Measurements from ENCODE around the gene SLC25A39. TPM values are rescaled to one million over a fixed set of nuclear protein-coding genes. Genes with fewer than 3 reads are reported as not detected.

SLC25A39 gene
- total and polyA plus RNA-seq, 8 donors = 50.7 to 155 (median 68.2) TPM

DNA sequence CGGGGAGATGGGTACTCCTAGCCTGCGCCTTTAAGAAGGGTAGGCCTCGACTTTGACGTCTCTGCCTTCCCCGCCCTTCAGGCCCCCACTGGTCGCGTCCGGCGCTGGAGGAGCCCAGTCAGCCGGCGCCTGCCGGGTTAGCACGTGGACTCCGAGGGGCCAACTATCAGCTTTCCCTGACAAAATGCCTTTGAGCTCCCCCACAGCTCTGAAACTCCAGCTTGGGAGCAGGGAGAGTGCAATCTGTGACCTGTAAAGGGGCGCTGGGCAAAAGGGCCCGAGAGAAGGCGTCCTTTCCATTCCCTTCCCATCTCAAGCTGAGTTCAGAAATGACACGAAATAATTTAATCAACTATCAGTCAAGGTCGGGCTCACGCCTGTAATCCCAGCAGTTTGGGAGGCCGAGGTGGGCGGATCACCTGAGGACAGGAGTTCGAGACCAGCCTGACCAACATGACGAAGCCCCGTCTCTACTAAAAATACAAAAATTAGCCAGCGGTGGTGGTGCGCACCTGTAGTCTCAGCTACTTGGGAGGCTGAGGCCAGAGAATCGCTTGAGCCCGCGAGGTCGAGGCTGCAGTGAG is 2.3 kb upstream of the SLC25A39 start:
- no peaks in the 10 kb centered on the region for H3K27me3 ChIP-seq

DNA sequence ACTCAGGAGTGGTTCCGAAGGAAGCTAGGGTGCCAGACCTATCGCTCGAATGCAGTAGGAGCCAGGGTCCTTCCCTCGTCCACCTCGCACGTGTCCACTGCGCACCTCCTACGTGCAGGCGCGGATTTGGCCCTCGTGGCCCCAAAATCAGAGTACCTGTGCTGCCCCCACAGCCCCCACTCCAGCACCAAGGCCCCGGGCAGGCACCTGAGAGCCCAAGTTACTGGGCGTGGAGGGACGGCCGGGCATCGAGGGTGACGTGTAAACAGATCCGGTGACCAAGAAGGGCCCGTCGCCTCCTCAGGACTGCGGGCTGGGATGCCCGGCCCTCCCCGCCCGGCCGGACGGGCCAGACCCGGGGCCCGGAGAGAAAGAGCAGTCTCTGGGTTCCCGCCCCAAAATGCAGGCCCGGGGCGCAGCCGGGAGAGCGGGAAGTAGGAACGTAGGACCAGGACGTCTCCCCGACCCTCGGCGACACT is 492 bp downstream of the SLC25A39 start:
- WGBS, 2 donors = 1% methylated on average over 26 to 38 of the region's 38 CpGs
- peaks cover 0 to 8% (median 6%) of the 10 kb centered on the region in 3 donors for H3K4me1 ChIP-seq
- H3K4me3 ChIP-seq = peak overlapping the region; percentile 76 to 100 (median 89)
- no peak for FAIRE-seq
- no peaks in the 10 kb centered on the region for H3K27me3 ChIP-seq
- H3K9me3 ChIP-seq = no peaks in the 10 kb centered on the region
- intact Hi-C loops (cut with DNase I) = loop anchor here in 2 of 3 donors (5.0 to 10.0 kb wide), 2 partner anchors 109 to 112 kb away; partner anchors contain the start of gene UBTF (in 1 of the 2)
- TF ChIP-seq, protein P1, sequence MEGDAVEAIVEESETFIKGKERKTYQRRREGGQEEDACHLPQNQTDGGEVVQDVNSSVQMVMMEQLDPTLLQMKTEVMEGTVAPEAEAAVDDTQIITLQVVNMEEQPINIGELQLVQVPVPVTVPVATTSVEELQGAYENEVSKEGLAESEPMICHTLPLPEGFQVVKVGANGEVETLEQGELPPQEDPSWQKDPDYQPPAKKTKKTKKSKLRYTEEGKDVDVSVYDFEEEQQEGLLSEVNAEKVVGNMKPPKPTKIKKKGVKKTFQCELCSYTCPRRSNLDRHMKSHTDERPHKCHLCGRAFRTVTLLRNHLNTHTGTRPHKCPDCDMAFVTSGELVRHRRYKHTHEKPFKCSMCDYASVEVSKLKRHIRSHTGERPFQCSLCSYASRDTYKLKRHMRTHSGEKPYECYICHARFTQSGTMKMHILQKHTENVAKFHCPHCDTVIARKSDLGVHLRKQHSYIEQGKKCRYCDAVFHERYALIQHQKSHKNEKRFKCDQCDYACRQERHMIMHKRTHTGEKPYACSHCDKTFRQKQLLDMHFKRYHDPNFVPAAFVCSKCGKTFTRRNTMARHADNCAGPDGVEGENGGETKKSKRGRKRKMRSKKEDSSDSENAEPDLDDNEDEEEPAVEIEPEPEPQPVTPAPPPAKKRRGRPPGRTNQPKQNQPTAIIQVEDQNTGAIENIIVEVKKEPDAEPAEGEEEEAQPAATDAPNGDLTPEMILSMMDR (IDR thresholded peaks at IDR 0.05) = no peak
- DNase-seq = peak in 1 of 6 donors; percentile 69
- peaks cover 2 to 24% (median 18%) of the 10 kb centered on the region in 3 donors for H3K36me3 ChIP-seq
- peak in 2 of 4 donors; percentile 5 to 17 for ATAC-seq
- peak overlapping the region; percentile 84 to 96 (median 88) for H3K27ac ChIP-seq

More for the DNA sequence above, 2.3 kb upstream of the SLC25A39 start:
- H3K4me3 ChIP-seq = peak overlapping the region in 2 of 4 donors; percentile 2 to 11
- peaks cover 0 to 11% (median 6%) of the 10 kb centered on the region in 3 donors for H3K4me1 ChIP-seq
- H3K36me3 ChIP-seq = peaks cover 0 to 5% (median under 1%) of the 10 kb centered on the region in 3 donors
- DNase-seq (peak; percentile 95 to 98 (median 98)), FAIRE-seq (no peak), ATAC-seq (peak; percentile 74 to 85 (median 80))
- H3K9me3 ChIP-seq = no peaks in the 10 kb centered on the region
- intact Hi-C loops (cut with DNase I) = loop anchor here in 1 of 3 donors (10.0 kb wide), 1 partner anchor 112 kb away; the partner anchor contains the start of gene UBTF
- peak overlapping the region in 3 of 4 donors; percentile 6 to 53 (median 30) for H3K27ac ChIP-seq
- TF ChIP-seq, protein P1 (IDR thresholded peaks at IDR 0.05) = no peak
- 19 to 21% methylated on average over 29 to 30 of the region's 31 CpGs for WGBS, 2 donors

DNA sequence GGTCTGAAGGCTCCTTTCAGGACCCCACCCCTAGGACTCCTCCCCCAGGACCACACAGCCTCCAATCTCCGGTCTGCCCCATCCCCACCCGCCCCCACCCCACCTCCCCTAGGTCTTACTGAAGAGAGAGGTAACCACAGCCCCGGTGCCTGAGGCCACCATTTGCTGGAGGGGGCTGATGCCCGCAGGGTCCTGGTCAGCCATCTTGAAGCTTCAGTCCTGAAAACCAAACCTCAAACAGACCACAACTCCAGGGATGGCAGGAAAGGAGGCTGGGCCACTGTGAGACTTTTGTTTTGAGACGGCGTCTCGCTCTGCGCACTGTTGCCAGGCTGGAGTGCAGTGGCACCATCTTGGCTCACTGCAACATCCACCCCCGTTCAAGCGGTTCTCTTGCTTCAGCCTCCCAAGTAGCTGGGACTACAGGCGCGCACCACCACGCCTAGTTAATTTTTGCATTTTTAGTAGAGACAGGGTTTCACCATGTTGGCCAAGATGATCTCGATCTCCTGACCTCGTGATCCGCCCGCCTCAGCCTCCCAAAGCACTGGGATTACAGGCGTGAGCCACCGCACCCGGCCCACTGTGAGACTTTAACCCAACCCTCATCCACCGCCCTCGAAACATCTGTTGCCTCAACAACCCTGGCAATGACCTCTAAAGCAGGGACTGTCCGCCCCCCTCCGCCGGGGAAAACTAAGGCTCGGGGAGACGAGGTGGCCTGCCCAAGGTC is 1.1 kb downstream of the SLC25A39 start:
- 54 to 55% methylated on average over 26 to 27 of the region's 27 CpGs for WGBS, 2 donors
- intact Hi-C loops (cut with DNase I) = loop anchor here in 2 of 3 donors (5.0 to 10.0 kb wide), 2 partner anchors 109 to 111 kb away; partner anchors contain the start of gene UBTF (in 1 of the 2)
- peak overlapping the region; percentile 76 to 100 (median 89) for H3K4me3 ChIP-seq
- H3K36me3 ChIP-seq = peaks cover 2 to 24% (median 18%) of the 10 kb centered on the region in 3 donors
- H3K9me3 ChIP-seq = no peaks in the 10 kb centered on the region
- peaks cover 0 to 8% (median 6%) of the 10 kb centered on the region in 3 donors for H3K4me1 ChIP-seq
- no peak overlapping the region for H3K27ac ChIP-seq
- ATAC-seq (no peak), FAIRE-seq (no peak), DNase-seq (peak in 2 of 6 donors; percentile 29 to 37)
- no peaks in the 10 kb centered on the region for H3K27me3 ChIP-seq
- TF ChIP-seq, protein P1 (IDR thresholded peaks at IDR 0.05) = no peak

DNA sequence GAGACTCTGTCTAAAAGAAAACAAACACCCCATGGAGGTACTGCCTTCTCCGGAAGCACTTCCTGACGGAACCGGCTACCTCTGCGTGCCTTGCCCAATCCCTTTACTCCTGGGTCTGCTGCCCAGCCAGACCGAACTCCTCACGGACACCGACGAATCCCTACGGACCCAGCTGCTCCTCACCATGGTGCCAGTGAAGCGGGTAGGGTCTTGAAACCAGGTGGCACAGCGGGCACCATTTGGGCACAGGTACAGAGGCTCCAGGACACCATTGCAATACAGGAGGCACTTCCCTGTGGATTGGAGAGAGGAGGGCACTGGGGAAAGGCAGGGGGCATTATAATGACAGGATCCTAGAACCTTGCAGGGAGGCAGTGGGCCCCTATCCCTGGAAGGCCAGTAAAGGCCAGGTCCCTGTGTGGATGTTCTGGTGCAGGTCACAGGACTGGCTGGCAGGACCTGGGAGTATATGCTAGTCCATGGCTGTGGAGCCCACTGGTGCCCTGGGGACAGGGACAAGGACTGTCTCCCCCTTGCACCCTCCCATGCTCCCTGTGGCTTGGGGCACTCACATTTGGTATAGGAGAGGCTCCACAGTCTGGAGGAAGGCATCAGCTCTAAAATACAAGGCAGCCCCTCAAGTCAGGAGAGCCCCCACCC is 2.3 kb downstream of the SLC25A39 start:
- no peak for FAIRE-seq
- 92 to 96% methylated on average over 11 of the region's 11 CpGs for WGBS, 2 donors

More for the DNA sequence above, 2.3 kb downstream of the SLC25A39 start:
- Histone ChIP-seq H3K36me3 (peaks cover 2 to 24% (median 18%) of the 10 kb centered on the region in 3 donors), H3K27me3 (no peaks in the 10 kb centered on the region), H3K4me1 (peaks cover 0 to 8% (median 6%) of the 10 kb centered on the region in 3 donors), H3K4me3 (no peak overlapping the region), H3K9me3 (no peaks in the 10 kb centered on the region), H3K27ac (no peak overlapping the region)
- ATAC-seq (no peak), DNase-seq (no peak)
- intact Hi-C loops (cut with DNase I) = loop anchor here in 2 of 3 donors (5.0 to 10.0 kb wide), 2 partner anchors 108 to 110 kb away; partner anchors contain the start of gene UBTF (in 1 of the 2)
- TF ChIP-seq, protein P1 (IDR thresholded peaks at IDR 0.05) = no peak
